GM18505 (cell line): ENCODE measurements around the gene LTBP2.

ENCODE experiments used
- ATAC-seq: cut with Tn5 transposase; IDR thresholded peaks from one replicate; pipeline ENCODE4 v1.9.1; 2021; ENCODE audit not compliant: unreplicated experiment
- POLR2A ChIP-seq: IDR thresholded peaks from 4 replicates; pipeline ENCODE4 v1.6.1; 2011; ENCODE audit warnings: borderline replicate concordance; ENCODE audit not compliant: insufficient read depth, insufficient read length; ENCODE audit errors: extremely low read depth

The LTBP2 gene

GRCh38 chr14:74630881-74631690, 19.0 kb upstream of the LTBP2 start:
- no peak for TF ChIP-seq POLR2A
- ATAC-seq, result no peak

- ATAC-seq, result no peak
Measured at GRCh38 chr14:74628418-74628817, 16.4 kb upstream of the LTBP2 start.

GRCh38 chr14:74627076-74627475, 15.0 kb upstream of the LTBP2 start:
- no peak for ATAC-seq
- TF ChIP-seq POLR2A, result no peak

More at GRCh38 chr14:74628418-74628817, 16.4 kb upstream of the LTBP2 start:
- no peak for TF ChIP-seq POLR2A

- ATAC-seq, result no peak
- no peak for TF ChIP-seq POLR2A
Measured at GRCh38 chr14:74622257-74622656, 10.2 kb upstream of the LTBP2 start.

GRCh38 chr14:74621556-74621955, 9.5 kb upstream of the LTBP2 start:
- no peak for ATAC-seq
- TF ChIP-seq POLR2A, result no peak

GRCh38 chr14:74620923-74621322, 8.9 kb upstream of the LTBP2 start:
- no peak for TF ChIP-seq POLR2A
- no peak for ATAC-seq

- no peak for TF ChIP-seq POLR2A
- ATAC-seq, result no peak
Measured at GRCh38 chr14:74620497-74620921, 8.5 kb upstream of the LTBP2 start.

GRCh38 chr14:74619672-74620131, 7.7 kb upstream of the LTBP2 start:
- no peak for TF ChIP-seq POLR2A
- ATAC-seq, result no peak

GRCh38 chr14:74618078-74618952, 6.3 kb upstream of the LTBP2 start:
- no peak for ATAC-seq
- TF ChIP-seq POLR2A, result no peak

- ATAC-seq, result no peak
- TF ChIP-seq POLR2A, result no peak
Measured at GRCh38 chr14:74616996-74617700, 5.1 kb upstream of the LTBP2 start.

- no peak for TF ChIP-seq POLR2A
- ATAC-seq, result no peak
Measured at GRCh38 chr14:74616507-74616906, 4.5 kb upstream of the LTBP2 start.

- no peak for ATAC-seq
- no peak for TF ChIP-seq POLR2A
Measured at GRCh38 chr14:74615735-74616134, 3.7 kb upstream of the LTBP2 start.
